A673 (cell line): Measurements from ENCODE around the gene WDR62.

Experiments
- CTCF ChIP-seq: fragments of 300-800, 200-600 bp; sonication (generic); conservative IDR thresholded peaks from 2 replicates; pipeline ENCODE4 v1.5.1; 2017; ENCODE audit warnings: low read depth, mild to moderate bottlenecking, antibody characterized with exemption, low read length, moderate library complexity, mixed read lengths
- EZH2 ChIP-seq: fragments of 200-600 bp; sonication (generic); IDR thresholded peaks from 2 replicates; pipeline ENCODE4 v1.6.1; 2017; ENCODE audit warnings: borderline replicate concordance, low read depth, mild to moderate bottlenecking, mixed read lengths, antibody characterized with exemption, low read length; ENCODE audit not compliant: poor library complexity, severe bottlenecking

GRCh38 chr19:36013280-36014011 lies 41.3 kb upstream of the WDR62 start:
- no peak for TF ChIP-seq CTCF
- no peak for TF ChIP-seq EZH2
